RWPE2 (cell line): ENCODE data around the gene WDR72.

ENCODE experiments used
- ATAC-seq: fragments of 200-7000 bp; cut with Tn5 transposase; 3 replicates; pipeline ENCODE4 v1.9.1; 2021; ENCODE audit warnings: low read depth
- DNase-seq: peaks from one replicate; pipeline ENCODE4 v3.0.0-alpha.2; 2020; ENCODE audit warnings: low spot score
- H3K27ac ChIP-seq: fragments of 450-650 bp; 2 replicates; pipeline ENCODE4 v1.5.1; 2017; ENCODE audit warnings: mild to moderate bottlenecking; ENCODE audit not compliant: poor library complexity, severe bottlenecking
- H3K27me3 ChIP-seq: fragments of 250-450 bp; sonication (Bioruptor Pico); 2 replicates; pipeline ENCODE4 v1.5.1; 2021; ENCODE audit warnings: mild to moderate bottlenecking, moderate library complexity; ENCODE audit not compliant: insufficient read depth, poor library complexity, severe bottlenecking
- H3K36me3 ChIP-seq: fragments of 250-450 bp; sonication (Bioruptor Pico); 2 replicates; pipeline ENCODE4 v1.5.1; 2020; ENCODE audit warnings: low read depth, mild to moderate bottlenecking, moderate library complexity
- H3K4me1 ChIP-seq: fragments of 250-450 bp; sonication (Bioruptor Pico); 2 replicates; pipeline ENCODE4 v1.5.1; 2021; ENCODE audit warnings: mild to moderate bottlenecking, moderate library complexity; ENCODE audit not compliant: insufficient read depth, poor library complexity, severe bottlenecking
- H3K4me3 ChIP-seq: fragments of 250-450 bp; sonication (Bioruptor Pico); 2 replicates; pipeline ENCODE4 v1.5.1; 2021; ENCODE audit warnings: mild to moderate bottlenecking, moderate library complexity; ENCODE audit not compliant: severe bottlenecking
- H3K9me3 ChIP-seq: fragments of 250-450 bp; sonication (Bioruptor Pico); 2 replicates; pipeline ENCODE4 v1.5.1; 2021; ENCODE audit warnings: mild to moderate bottlenecking, moderate library complexity; ENCODE audit not compliant: severe bottlenecking
- CTCF ChIP-seq: fragments of 450-650 bp; IDR thresholded peaks from one replicate; pipeline ENCODE4 v1.5.1; 2017; ENCODE audit warnings: mild to moderate bottlenecking, moderate library complexity; ENCODE audit not compliant: poor library complexity, severe bottlenecking

WDR72 gene

GRCh38 chr15:53588773-53589172 is 170.7 kb downstream of the WDR72 start:
- no peak; the same call in 2 of the 3 replicates for ATAC-seq
- H3K4me3 ChIP-seq: no peak overlapping the region
- peaks cover under 1% of the 10 kb centered on the region for H3K27me3 ChIP-seq
- no peaks in the 10 kb centered on the region for H3K9me3 ChIP-seq
- TF ChIP-seq CTCF: no peak
- H3K4me1 ChIP-seq: no peaks in the 10 kb centered on the region
- no peak overlapping the region for H3K27ac ChIP-seq
- H3K36me3 ChIP-seq: no peaks in the 10 kb centered on the region
- no peak for DNase-seq

DNA sequence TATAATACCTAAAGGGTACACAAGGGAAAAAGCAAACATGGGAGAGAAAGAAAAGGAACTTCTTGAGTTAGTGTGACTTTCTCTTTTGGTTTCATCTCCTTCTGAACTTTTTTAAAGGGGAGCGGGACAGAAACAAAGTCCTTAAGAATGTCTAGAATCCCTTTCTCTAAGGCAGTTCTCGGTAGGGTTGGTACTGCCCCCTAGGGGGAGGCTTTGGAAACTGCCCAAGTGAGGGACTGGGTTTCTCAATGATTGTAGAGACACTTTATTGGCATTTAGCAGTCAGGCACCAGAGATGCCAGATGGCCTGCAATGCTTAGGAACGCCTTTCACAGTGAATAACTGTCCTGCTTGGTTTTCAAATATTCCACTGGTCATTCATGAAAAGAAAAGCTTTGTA is 172.7 kb downstream of the WDR72 start:
- DNase-seq (no peak), ATAC-seq (no peak; the same call in 2 of the 3 replicates)
- no peaks in the 10 kb centered on the region for H3K9me3 ChIP-seq
- TF ChIP-seq CTCF: peak; percentile 45
- H3K36me3 ChIP-seq: no peaks in the 10 kb centered on the region
- no peak overlapping the region for H3K27ac ChIP-seq
- no peaks in the 10 kb centered on the region for H3K4me1 ChIP-seq
- no peak overlapping the region for H3K4me3 ChIP-seq
- H3K27me3 ChIP-seq: no peaks in the 10 kb centered on the region

DNA sequence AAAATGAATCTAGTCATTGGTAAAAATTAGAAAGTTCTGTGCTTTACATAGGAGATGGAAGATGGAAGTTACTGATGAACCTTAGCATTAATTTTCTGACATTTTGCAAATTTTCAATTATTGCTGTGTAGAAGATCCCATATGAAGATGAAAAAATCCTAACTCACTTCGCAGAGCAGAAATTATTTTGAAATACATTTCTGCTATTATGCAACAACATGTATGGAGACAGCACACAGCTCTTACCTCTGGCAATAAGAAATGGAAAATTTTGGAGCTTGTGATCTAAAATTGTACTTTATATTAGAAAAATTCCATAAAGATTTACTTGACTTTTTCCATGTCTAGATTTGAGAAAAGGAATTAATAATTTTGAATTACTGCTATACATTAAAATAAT is 177.9 kb downstream of the WDR72 start:
- TF ChIP-seq CTCF: no peak
- no peak for DNase-seq
- Histone ChIP-seq H3K27ac (no peak overlapping the region), H3K9me3 (no peaks in the 10 kb centered on the region), H3K27me3 (peaks cover 4% of the 10 kb centered on the region), H3K36me3 (no peaks in the 10 kb centered on the region), H3K4me1 (no peaks in the 10 kb centered on the region), H3K4me3 (no peak overlapping the region)
- ATAC-seq: no peak

DNA sequence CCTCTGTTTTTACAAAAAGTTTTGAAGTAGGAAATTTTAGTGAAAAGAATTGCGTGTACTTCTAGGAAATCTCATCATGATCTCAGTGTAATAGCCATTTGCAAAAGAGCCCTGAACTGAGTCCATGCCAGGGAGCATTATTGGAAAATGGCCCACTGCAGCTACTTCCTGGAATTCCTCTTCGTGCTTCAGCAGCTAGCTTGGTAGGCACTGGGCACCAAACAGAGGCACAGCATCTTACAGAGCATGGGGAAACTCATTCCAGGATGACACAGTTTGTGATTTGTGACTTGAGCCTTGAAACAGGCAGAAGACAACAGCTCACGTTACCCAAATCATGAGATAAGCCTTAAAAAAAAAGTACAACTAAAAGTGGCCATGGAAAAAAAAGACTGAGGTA is 179.1 kb downstream of the WDR72 start:
- no peaks in the 10 kb centered on the region for H3K9me3 ChIP-seq
- DNase-seq: no peak
- H3K27me3 ChIP-seq: peaks cover 4% of the 10 kb centered on the region
- no peak overlapping the region for H3K27ac ChIP-seq
- H3K4me3 ChIP-seq: no peak overlapping the region
- H3K4me1 ChIP-seq: no peaks in the 10 kb centered on the region
- ATAC-seq: no peak
- TF ChIP-seq CTCF: no peak
- H3K36me3 ChIP-seq: no peaks in the 10 kb centered on the region

DNA sequence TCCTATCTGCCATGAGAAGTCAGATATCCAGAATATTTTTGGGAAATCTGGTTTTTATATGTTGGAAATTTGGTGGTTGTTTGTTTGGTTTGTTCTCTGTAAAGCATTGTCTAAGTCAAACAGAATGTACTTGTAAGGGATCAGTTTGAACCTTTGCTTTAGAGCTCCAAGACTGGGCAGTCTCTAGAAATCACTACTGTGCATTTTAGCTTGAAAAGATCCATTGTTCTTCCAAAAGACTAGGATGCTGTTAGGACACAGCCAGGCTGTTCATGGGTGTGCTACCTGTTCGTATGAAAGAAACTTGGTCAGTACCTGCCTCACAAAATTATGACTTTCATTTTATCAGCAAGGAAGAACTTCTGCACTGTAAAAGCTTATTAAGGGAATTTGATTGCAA is 182.6 kb downstream of the WDR72 start:
- no peaks in the 10 kb centered on the region for H3K9me3 ChIP-seq
- no peak overlapping the region for H3K27ac ChIP-seq
- H3K4me3 ChIP-seq: no peak overlapping the region
- no peak for ATAC-seq
- no peaks in the 10 kb centered on the region for H3K36me3 ChIP-seq
- DNase-seq: no peak
- no peak for TF ChIP-seq CTCF
- H3K4me1 ChIP-seq: no peaks in the 10 kb centered on the region
- peaks cover 4% of the 10 kb centered on the region for H3K27me3 ChIP-seq
